Measurements from ENCODE around the gene APLN. TPM values are rescaled to one million over a fixed set of nuclear protein-coding genes. Genes with fewer than 3 reads are reported as not detected.
A peak's percentile ranks its signal among the peaks of the same experiment; 100 is the strongest.

APLN gene
- total RNA-seq, 1 donor = under 0.01 TPM

- no peak overlapping the region for H3K4me3 ChIP-seq (ENCODE audit: low read depth, low read length)
- TF ChIP-seq, protein P1, sequence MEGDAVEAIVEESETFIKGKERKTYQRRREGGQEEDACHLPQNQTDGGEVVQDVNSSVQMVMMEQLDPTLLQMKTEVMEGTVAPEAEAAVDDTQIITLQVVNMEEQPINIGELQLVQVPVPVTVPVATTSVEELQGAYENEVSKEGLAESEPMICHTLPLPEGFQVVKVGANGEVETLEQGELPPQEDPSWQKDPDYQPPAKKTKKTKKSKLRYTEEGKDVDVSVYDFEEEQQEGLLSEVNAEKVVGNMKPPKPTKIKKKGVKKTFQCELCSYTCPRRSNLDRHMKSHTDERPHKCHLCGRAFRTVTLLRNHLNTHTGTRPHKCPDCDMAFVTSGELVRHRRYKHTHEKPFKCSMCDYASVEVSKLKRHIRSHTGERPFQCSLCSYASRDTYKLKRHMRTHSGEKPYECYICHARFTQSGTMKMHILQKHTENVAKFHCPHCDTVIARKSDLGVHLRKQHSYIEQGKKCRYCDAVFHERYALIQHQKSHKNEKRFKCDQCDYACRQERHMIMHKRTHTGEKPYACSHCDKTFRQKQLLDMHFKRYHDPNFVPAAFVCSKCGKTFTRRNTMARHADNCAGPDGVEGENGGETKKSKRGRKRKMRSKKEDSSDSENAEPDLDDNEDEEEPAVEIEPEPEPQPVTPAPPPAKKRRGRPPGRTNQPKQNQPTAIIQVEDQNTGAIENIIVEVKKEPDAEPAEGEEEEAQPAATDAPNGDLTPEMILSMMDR (IDR thresholded peaks at IDR 0.05; ENCODE audit: insufficient read depth, low read depth, low read length) = no peak
- DNase-seq (ENCODE audit: low read depth) = no peak
These were observed 33.3 kb upstream of the APLN start for GRCh38 chrX:129688097-129688496.

DNA sequence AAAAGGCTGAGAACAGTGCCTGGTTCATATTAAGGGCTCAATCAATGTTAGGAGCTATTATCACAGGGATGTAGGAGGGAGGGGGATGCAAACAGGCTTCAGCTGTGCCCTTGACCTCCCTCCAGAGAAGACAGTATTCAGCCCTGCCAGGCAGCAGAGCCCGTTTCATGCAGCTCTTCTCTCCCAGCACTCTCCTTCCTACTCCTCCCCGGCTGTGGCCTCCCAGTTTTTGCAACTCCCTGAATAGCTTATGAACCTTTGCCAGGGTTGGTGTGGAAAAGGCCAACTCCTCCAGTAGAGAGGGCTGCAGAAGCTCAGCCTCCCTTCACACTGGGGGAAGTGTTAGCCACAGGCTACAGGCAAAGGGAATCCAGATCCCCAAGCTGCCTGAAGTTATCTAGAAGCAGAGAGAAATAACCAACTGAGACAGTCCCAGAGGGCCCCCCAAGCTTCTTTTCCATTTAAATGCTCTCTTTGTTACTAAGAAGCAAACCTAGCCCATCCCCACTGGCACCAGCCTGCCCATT, 31.7 kb upstream of the APLN start:
- H3K4me3 ChIP-seq (ENCODE audit: low read depth, low read length) = no peak overlapping the region
- TF ChIP-seq, protein P1 (IDR thresholded peaks at IDR 0.05; ENCODE audit: insufficient read depth, low read depth, low read length) = no peak
- peak; percentile 51 for DNase-seq (ENCODE audit: low read depth)

GRCh38 chrX:129682979-129683378, 28.2 kb upstream of the APLN start:
- DNase-seq (ENCODE audit: low read depth) = no peak
- TF ChIP-seq, protein P1 (IDR thresholded peaks at IDR 0.05; ENCODE audit: insufficient read depth, low read depth, low read length) = no peak
- no peak overlapping the region for H3K4me3 ChIP-seq (ENCODE audit: low read depth, low read length)

DNA sequence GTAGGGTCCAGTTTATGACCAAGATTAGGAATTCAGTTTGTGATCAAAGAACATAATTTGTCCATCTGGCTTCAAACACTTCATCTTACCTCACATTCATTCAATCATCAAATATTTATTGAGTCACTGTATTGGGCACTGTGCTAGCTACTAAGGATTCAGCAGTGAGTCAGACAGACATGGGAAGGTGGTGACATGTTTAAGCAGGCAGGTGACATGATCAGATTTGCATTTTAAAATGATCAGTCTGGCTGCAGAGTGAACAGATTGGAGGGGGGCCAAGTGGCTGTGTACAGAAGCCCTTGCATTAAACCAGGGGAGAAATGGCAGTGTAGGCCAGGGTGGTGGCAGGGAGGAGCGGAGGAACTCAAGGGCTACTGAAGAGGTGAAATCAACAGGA, 25.1 kb upstream of the APLN start:
- TF ChIP-seq, protein P1 (IDR thresholded peaks at IDR 0.05; ENCODE audit: insufficient read depth, low read depth, low read length) = no peak
- DNase-seq (ENCODE audit: low read depth) = no peak
- no peak overlapping the region for H3K4me3 ChIP-seq (ENCODE audit: low read depth, low read length)

DNA sequence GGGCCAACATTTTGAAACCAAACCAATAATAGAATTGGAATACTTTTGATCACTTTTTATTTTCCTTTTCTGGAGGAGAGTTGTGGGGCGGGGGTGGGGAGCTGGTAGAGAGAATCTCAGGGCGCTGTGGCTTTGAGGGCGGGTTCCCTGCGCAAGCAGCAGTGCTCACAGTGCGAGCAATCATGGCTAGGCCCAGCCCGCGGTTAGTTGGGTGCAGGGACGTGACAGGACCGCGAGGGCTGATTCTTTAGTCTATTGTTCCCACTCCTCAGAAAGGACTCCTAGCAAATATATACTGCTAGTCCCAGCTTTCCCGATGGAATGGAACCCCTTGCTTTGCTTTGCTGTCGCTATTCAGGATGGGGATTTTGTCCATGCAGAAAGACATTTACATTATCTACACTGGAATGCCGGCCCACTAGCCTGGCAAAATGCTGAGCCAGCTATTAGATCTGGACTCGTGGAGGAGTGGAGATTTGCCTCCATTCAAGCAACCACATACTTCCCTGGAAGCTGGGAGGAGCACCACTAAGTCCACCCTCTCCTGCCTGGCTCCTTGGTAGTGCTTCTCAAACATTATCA, 23.9 kb upstream of the APLN start:
- TF ChIP-seq, protein P1 (IDR thresholded peaks at IDR 0.05; ENCODE audit: insufficient read depth, low read depth, low read length) = no peak
- H3K4me3 ChIP-seq (ENCODE audit: low read depth, low read length) = peak overlapping the region; percentile 44
- DNase-seq (ENCODE audit: low read depth) = no peak

DNA sequence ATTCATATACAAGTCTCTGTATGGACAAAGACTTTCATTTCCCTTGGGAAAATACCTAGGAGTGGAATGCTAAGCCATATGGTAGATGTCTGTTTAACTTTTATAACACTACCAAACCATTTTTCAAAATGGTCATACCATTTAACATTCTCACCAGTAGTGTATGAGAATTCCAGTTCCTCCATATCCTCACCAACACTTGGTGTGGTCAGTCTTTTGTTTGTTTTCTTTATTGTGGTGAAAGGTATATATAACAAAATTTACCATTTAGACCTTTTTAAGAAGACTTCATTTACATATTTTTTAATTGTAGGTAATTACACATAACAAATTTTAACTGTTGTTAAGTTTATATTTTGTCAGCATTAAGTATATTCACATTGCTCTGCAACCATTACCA, 12.7 kb upstream of the APLN start:
- TF ChIP-seq, protein P1 (IDR thresholded peaks at IDR 0.05; ENCODE audit: insufficient read depth, low read depth, low read length) = no peak
- no peak overlapping the region for H3K4me3 ChIP-seq (ENCODE audit: low read depth, low read length)
- DNase-seq (ENCODE audit: low read depth) = no peak
